DLD1 (cell line): ENCODE data around the gene SDK2.

Experiments
- in situ Hi-C: cut with HindIII; loops from 2 replicates; pipeline ENCODE4 v1.10.0; 2017; ENCODE audit warnings: low sequenced_read_pairs

SDK2 gene

DNA sequence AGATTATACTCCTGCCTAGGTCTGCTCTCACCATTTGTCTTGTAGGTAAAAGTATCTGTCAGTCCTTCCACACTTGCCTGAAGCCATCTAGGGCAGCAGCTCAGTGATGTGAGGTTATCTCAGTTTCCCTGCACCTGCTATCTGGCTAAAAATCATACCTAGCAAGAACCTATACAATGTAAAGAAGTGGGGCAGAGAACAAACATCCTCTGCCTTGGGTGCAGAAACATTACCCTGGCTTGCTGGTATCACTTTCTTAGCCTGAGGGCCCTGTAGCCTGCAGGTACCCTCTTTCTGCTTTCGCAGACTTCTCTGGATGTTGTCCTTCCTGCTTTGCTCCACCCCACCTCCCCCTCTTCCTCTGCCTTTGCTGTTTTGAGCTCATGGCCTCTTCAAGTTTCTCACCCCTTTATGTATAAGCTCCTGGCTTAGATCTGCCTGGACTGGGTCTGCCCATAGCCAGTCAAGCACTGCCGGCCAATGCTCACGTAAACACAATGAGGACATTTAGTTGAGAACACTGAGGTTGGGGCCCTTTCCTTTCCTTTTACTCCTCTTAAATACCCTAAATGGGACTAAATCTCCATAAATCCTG lies 8.7 kb upstream of the SDK2 start:
- in situ Hi-C loops, result no loop called here

DNA sequence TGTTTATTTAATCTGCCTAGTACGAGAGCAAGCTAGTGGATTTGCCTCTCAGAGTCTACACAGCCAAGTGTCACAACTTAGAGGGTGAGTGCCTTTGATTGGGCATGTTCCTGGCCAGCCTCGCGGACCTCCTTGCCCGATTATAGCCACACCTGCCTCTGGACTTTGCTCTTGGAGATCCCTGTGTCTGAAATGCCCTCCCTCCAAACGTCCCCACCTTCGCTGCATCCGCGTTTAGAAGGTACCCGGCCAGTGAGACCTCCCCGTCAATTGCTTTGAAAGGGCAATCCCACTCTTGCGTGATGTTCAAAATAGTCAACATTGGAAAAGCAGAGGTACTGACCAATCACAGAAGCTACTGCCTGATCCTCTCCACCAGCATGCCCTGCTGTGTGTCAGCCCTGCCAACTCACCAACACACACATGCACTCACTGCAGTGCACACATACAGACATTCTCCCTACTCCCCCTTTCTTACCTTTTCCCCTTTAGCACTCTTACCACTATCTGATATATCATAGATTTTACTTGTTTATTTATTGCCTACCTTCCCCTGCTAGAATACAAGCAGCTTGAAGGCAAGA lies 6.5 kb upstream of the SDK2 start:
- in situ Hi-C loops, result no loop called here

- in situ Hi-C loops, result no loop called here
These were observed 5.9 kb upstream of the SDK2 start for GRCh38 chr17:73650140-73650539.

DNA sequence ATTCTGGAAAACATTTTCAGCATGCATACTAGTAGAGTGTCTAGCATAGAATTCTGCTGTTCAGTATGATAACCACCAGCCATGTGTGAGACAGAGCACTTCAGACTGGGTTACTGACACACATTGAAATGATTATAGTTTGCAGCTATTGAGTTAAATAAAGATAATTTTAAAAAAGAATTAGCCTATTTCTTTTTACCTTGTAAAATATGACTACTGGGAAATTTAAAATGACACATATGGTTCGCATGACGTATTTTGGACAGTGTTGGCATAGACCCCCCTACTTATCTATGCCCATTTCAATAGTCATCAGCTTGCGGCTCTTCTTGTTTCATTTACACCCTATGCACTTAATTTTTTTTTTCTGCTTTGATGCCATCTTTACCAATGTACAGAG lies 4.7 kb upstream of the SDK2 start:
- in situ Hi-C loops, result no loop called here

GRCh38 chr17:73648543-73648820 lies 4.2 kb upstream of the SDK2 start:
- in situ Hi-C loops, result no loop called here

DNA sequence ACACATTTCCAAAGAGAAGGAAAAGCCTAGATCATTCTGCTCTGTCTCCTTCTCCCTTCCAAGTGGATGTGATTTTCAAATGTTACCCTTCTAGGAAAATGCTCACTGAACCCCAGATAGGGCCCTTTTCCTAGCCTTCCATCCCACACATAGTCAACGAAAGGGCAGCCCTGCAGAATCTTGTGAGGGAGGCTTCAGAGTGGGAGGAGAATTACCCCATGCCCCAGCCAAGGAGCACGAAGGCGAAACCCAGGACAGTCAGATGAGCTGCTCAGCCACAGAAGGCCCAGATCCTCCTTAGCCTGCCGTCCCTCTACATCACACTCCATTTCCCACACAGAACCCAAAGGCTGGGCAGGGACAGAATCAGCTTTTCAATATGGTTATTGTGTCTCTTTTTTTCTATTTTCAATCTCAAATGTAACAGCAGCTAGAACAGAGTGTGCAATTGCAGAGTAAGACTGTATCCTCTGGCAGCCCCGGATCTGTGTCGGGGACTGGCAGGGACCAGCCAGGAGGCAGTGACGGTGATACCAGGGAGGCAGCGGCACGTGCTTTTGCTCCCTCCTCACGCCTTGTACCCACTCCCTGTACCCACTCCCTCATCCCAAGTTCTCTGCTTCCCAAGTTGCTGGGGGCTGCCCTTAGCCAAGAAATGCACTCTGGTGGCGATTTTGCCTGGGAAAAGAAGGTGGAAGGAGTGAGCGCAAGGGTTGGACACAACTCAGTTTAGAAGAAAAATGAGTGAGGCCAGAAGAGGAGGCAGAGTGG lies 3.7 kb upstream of the SDK2 start:
- in situ Hi-C loops, result no loop called here

DNA sequence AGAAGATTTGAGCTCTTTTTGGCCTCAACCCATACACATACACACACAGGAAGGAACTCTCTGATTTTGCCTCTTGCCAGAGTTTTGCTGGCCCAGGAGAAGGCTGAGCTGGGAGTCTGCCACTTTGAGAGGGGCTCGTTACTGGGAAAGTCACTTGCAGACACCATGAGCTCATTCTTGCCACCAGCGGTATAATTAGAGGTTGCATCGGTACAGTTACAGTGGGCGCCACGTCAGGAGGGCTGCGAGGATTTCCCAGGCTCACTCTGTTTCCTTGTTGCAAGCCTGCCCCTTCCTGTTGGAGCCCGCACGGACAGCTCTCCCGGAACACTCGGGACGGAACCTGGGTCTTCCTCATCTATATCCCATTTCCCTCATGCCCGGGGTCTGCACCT lies 3.1 kb upstream of the SDK2 start:
- in situ Hi-C loops, result no loop called here

DNA sequence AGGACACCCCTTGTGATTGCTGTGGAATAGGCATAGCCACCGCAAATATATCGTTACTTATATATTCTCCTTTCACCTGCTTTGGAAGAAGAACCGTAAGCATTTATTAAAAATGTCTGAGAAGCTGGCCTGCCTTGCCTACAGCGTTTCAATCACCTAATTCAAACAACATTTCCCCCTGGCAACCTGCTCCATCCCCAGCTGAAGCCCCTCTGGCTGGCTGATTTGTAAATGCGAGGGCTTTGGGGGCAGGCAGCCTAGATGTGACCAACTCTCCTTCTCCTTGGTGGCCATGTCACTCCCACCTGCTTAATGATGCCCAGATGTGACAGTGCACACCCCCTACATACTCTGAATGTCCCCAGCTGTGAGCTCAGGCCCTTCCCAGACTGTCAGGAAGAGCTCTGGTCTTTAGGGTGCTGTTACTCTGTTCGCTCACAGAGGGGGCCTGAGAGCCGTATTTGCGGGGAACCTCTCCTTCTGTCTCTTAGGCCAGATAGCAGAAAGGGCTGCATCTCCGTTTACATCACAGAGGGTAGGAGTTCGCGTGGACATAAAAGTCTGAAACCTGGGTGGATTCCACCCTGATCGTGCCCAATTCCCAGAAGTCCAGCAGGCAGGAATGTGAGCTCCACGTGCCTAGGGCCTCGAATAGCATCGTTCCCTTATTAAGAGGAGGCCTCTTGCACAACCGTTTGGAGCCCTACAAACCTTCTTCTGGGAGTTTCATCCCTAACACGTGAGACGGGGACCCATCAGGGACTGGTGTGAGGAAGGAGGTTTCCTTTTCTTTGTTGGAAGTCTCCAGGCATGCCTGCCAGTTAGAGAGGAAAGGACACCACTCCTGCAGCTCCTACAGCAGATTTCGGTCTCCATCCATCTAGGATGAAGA lies 2.4 kb upstream of the SDK2 start:
- in situ Hi-C loops, result no loop called here

DNA sequence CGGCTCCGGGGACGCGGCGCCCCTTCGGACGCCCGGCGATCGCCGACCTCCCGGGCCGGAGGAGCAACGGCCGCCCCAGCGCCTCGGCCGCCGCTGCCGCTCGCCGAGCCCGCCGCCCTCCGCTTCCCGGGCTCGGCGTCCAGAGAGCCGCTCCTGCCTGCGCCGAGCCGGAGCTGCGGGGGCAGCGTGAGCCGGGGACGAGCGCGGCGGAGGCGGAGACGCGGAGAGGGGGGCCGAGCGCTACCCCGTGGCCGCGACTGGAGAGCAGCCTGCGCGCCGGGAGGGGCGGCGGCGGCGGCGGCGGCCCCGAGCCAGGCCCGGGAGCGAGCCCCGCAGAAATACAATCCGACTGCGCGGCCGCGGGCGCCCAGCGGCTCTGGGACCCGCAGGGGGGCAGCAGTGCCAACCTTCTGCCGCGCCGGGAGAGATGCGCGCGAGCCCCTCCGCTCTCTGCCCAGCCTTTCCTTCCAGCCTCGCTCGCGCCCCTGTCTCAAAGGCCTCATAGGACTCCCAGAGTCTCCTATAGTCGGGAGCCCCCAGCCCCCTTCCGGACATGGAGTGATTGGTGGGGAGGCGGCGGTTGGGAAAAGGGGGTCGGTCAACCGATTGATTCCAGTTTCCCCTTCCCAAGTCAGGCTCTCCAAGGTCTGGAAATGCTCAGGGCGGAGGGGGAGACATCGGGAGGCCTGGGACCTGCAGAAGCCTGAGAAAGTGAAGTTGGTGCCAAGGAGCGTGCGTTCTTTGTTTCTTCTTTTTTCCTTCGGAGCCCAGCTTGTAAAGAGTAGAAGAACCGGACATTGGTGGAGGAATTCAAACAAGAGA lies 1.0 kb upstream of the SDK2 start:
- in situ Hi-C loops, result no loop called here

- in situ Hi-C loops, result no loop called here
These were observed 447 bp downstream of the SDK2 start for GRCh38 chr17:73643852-73644144.

DNA sequence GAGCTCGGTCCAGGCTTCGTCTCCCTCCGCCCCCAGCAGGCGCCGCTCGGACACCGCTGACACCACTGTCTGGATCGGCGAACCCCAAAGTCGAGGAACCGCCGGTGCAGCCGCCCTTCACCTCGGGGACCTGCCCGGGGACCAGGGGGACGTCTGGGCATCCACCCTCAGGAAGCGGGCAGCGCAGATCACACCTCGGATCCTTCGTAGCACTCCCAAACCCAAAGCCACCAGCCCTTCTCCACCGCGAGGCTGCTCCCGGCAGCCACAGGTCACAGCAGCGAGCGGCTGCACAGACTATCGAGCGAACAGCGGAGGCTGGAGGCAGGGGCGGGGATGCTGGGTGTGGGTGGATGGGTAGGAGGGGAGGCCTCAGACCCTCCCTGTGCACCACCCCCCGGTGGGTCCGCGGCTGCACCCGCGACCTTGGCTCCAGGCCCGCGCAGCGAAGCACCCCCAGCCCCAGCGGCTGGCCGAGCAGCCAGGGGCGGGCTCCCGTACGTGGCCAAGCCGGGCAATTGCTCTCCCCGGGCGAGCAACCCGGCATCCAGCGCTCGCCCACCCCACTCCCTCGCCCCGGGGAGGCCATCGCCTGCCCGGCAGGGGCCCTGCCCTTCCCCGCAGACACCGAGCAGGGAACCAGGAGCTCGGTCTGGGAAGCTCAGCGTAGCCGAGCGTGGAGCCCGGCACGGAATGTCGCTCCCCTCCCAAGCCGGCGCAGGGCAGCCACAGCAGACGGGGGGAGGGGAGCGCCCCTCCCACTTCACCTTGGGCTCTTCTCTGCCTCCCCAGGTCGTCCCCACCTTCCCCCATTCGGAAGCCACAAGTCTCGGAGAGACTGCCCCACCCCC lies 1.0 kb downstream of the SDK2 start:
- in situ Hi-C loops, result no loop called here

- in situ Hi-C loops, result no loop called here
These were observed 1.6 kb downstream of the SDK2 start for GRCh38 chr17:73642659-73643000.

- in situ Hi-C loops, result no loop called here
These were observed 2.2 kb downstream of the SDK2 start for GRCh38 chr17:73641826-73642600.

- in situ Hi-C loops, result no loop called here
These were observed 3.6 kb downstream of the SDK2 start for GRCh38 chr17:73640691-73641090.

DNA sequence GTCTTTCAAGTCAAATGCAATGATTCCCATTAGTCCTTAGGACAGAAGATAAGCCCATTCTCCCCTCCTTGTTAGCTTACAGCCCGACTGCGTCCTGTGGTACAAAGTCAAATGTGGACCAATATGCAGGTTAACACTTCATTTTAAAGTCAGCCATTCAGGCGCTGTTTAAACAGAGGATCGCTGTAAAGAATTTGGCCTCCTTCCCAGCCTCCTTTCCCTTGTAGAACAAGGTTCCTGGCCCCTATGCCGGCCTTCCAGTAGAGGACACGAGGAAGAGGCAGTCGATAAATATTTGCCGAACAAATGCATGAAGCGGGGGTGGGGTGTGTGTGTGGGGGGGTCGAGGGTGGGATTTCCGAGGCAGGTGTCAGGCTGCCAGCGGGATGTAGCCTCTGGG lies 4.3 kb downstream of the SDK2 start:
- in situ Hi-C loops, result no loop called here

DNA sequence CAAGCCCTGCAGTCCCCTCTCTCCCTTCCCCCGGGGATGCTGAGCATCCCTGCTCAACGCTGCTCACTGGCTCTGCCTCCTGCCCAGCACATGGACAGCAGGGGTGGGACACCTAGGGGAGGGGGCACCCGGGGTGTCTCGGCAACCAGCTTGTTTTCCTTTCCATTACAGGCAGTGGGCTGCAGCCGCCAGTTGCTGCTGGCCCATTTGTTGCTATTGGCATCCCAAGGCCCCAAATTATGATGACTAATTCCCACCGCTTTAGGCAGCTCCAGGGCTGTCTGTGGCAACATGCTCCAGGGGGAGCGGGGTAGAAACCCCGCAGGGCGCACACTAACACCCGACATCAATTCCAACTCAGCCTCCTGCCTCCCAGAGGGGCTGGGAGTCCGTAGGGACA lies 4.9 kb downstream of the SDK2 start:
- in situ Hi-C loops, result no loop called here

- in situ Hi-C loops, result no loop called here
These were observed 5.7 kb downstream of the SDK2 start for GRCh38 chr17:73638556-73638955.

GRCh38 chr17:73637866-73638265 lies 6.4 kb downstream of the SDK2 start:
- in situ Hi-C loops, result no loop called here

- in situ Hi-C loops, result no loop called here
These were observed 9.0 kb downstream of the SDK2 start for GRCh38 chr17:73635101-73635817.
